ENCODE results near the gene CLBA1. TPM values are rescaled to one million over a fixed set of nuclear protein-coding genes. Genes with fewer than 3 reads are reported as not detected.

CLBA1 gene
- total RNA-seq, 4 donors from 2014 or later = 1.4 to 7.9 (median 3.6) TPM

- no peak for TF ChIP-seq CTCF (IDR thresholded peaks at IDR 0.05; ENCODE audit: low read depth)
Observed at GRCh38 chr14:104969741-104970230, 15.8 kb upstream of the CLBA1 start.

- no peak for TF ChIP-seq CTCF (IDR thresholded peaks at IDR 0.05; ENCODE audit: low read depth)
Observed at GRCh38 chr14:104970231-104971068, 15.1 kb upstream of the CLBA1 start.

- no peak for TF ChIP-seq CTCF (IDR thresholded peaks at IDR 0.05; ENCODE audit: low read depth)
Observed at GRCh38 chr14:104971447-104972240, 13.9 kb upstream of the CLBA1 start.

GRCh38 chr14:104972301-104973134 is 13.1 kb upstream of the CLBA1 start:
- TF ChIP-seq CTCF (IDR thresholded peaks at IDR 0.05; ENCODE audit: low read depth) = no peak

- no peak for TF ChIP-seq CTCF (IDR thresholded peaks at IDR 0.05; ENCODE audit: low read depth)
Observed at GRCh38 chr14:104973135-104973384, 12.5 kb upstream of the CLBA1 start.

- no peak for TF ChIP-seq CTCF (IDR thresholded peaks at IDR 0.05; ENCODE audit: low read depth)
Observed at GRCh38 chr14:104973385-104974145, 12.0 kb upstream of the CLBA1 start.

All from subcutaneous adipose tissue (tissue), 4 donors.